Heart left ventricle (tissue), 16 donors: ENCODE results near the gene BTG1. TPM values are rescaled to one million over a fixed set of nuclear protein-coding genes. Genes with fewer than 3 reads are reported as not detected.

Experiments
- ATAC-seq, 4 donors: fragments of 200-7000 bp; cut with Tn5 transposase; one replicate each; pipeline ENCODE4 v1.9.1; 2020 to 2022; ENCODE audit warnings: moderate library complexity in 4 of 4, mild to moderate bottlenecking in 3 of 4, moderate number of reproducible peaks in 1 of 4
- DNase-seq, 5 donors: peaks; one replicate each; pipeline ENCODE4 v3.0.0-alpha.2; 2020
- H3K27ac ChIP-seq, 12 donors: fragments of 200-600 bp; sonication (generic) in 4 of 12; one replicate each; pipeline versions ENCODE4 v1.5.0 to v1.8.0; 2016 to 2022; ENCODE audit warnings: mild to moderate bottlenecking in 2 of 12
- H3K27me3 ChIP-seq, 9 donors: fragments of 200-600 bp; sonication (generic) in 2 of 9; one replicate each; pipeline versions ENCODE4 v1.5.1 to v1.8.0; 2016 to 2022; ENCODE audit warnings: mild to moderate bottlenecking in 3 of 9
- H3K36me3 ChIP-seq, 9 donors: fragments of 200-600 bp; sonication (generic) in 2 of 9; one replicate each; pipeline versions ENCODE4 v1.5.0 to v1.8.0; 2018 to 2022; ENCODE audit warnings: mild to moderate bottlenecking in 2 of 9
- H3K4me1 ChIP-seq, 12 donors: fragments of 200-600 bp; sonication (generic) in 4 of 12; one replicate each; pipeline versions ENCODE4 v1.5.0 to v1.8.0; 2016 to 2022; ENCODE audit warnings: mild to moderate bottlenecking in 3 of 12
- H3K4me3 ChIP-seq, 12 donors: fragments of 200-600 bp; sonication (generic) in 4 of 12; one replicate each; pipeline versions ENCODE4 v1.5.0 to v1.8.0; 2017 to 2022; ENCODE audit warnings: mild to moderate bottlenecking in 9 of 12, moderate library complexity in 4 of 12
- H3K9me3 ChIP-seq, 12 donors: fragments of 200-600 bp; sonication (generic) in 4 of 12; one replicate each; pipeline versions ENCODE4 v1.5.0 to v1.8.0; 2016 to 2022; ENCODE audit warnings: mild to moderate bottlenecking in 1 of 12
- CTCF ChIP-seq, 12 donors: fragments of 200-600 bp; sonication (generic) in 4 of 12; IDR thresholded peaks; one replicate each; pipeline versions ENCODE4 v1.5.0 to v1.8.0; 2018 to 2022; ENCODE audit warnings: antibody characterized with exemption in 12 of 12, mild to moderate bottlenecking in 5 of 12
- POLR2A ChIP-seq, 2 donors: fragments of 450-650 bp; IDR thresholded peaks; one replicate each; pipeline ENCODE4 v1.6.1; 2017; ENCODE audit warnings: antibody characterized with exemption in 2 of 2, mild to moderate bottlenecking in 2 of 2, moderate library complexity in 2 of 2
- WGBS, 4 donors: extraction: QIAGEN DNeasy Blood & Tissue Kit in 2 of 4; methylation state at CpG; one replicate each; pipeline versions ENCODE4 v1.1.5 to v1.1.7; 2013 to 2018; 5-methylcytosine and 5-hydroxymethylcytosine counted together
- intact Hi-C, 10 donors: fragments of 100-400 bp; cut with DNase I; formaldehyde crosslinking; loops; one replicate each; pipeline versions ENCODE4 v1.11.1 to v1.14.2; 2022
- polyA plus RNA-seq, 2 donors: library from polyadenylated mRNA; stranded (reverse); fragments of 200-250 nt; gene quantifications; one replicate each; pipeline ENCODE4 v1.2.3, GENCODE V29; 2013
- total RNA-seq, 9 donors: library from RNA; depleted of rRNA in 2 of 9; stranded (reverse); fragments of >200 nt in 2 of 9; fragmentation: NEBNext Ultra II Directional in 3 of 9; extraction: Animal tissue kit (Norgen Biotek cat#: 25700) in 3 of 9; gene quantifications; one replicate each; pipeline versions ENCODE4 v1.1.0 to v1.2.4, GENCODE V29; 2016 to 2023
- donor health status: ischemic (EF 13 %, LVEDD 7.1; RV severe dilation, severe dysfunction).
- donor health status: healthy with polysubstance abuse.
- donor health status: DM: no; HTN: yes; CAD: no.
- donor health status: DM: no; HTN: no; CAD: no.
- donor health status: ischemic (EF 25% LVEDD 6.9; RV normal size, moderate dysfunction).
- donor health status: ischemic (EF 25% LVEDD 5.7; RV mildly dilated, moderate dysfunction).
- donor health status: healthy.
- donor health status: DM: yes; HTN: yes; CAD: no.
- donor health status: ischemic (EF 35%, LVEDD 5.7; RV mildly dilated, moderate dysfunction).
- donor health status: nonischemic (EF 11% LVEDD 7.7; RV severe dilation, severe dysfunction).
- donor health status: DM: yes; HTN: yes; CAD: no.
- donor health status: PGD.
- donor health status: ischemic (EF 29% LVEDD 5.4; RV normal size, mild dysfunction).
- donor health status: nonischemic (EF 23%, LVEDD 6.1; RV moderate dilation, normal function).

BTG1 gene
- total and polyA plus RNA-seq, 11 donors, result 20.5 to 120 (median 56.3) TPM

- TF ChIP-seq POLR2A (IDR thresholded peaks at IDR 0.05) (no peak), CTCF (IDR thresholded peaks at IDR 0.05) (no peak)
- Histone ChIP-seq H3K4me1 (peaks cover 0 to 86% (median 46%) of the 10 kb centered on the region in 12 donors), H3K36me3 (peaks cover 0 to 37% (median 20%) of the 10 kb centered on the region in 9 donors), H3K27ac (peak overlapping the region; percentile 3 to 100 (median 98)), H3K4me3 (peak overlapping the region; percentile 76 to 96 (median 92)), H3K27me3 (no peaks in the 10 kb centered on the region), H3K9me3 (no peaks in the 10 kb centered on the region)
- ATAC-seq (no peak), DNase-seq (no peak)
- intact Hi-C loops, result loop anchor here (2.0 to 10.0 kb wide), 23 partner anchors 65 to 757 kb away; no protein-coding TSS in a partner anchor
- WGBS, 4 donors, result 8 to 19% (median 12%) methylated on average over 2 of the region's 2 CpGs
These were observed 6.0 kb downstream of the BTG1 start for GRCh38 chr12:92139634-92140150.

DNA sequence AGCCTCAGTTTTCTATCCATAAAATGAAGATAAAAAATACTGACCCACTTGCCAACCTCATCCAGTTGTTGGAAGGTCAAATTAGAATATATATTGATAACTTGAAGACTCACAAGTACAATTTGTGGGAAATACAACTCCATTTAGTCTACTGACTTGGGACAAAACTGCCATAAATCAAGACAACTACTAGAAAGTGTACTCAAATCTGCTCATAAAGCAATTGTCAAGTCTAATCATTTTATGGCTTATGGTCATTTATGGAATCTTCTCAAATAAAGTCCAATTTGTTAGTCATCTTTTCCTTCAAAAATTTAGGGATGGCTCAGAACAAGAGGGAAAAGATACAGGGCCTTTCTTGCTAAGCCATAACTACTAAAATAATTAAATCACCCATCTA lies 7.0 kb downstream of the BTG1 start:
- no peaks in the 10 kb centered on the region for H3K9me3 ChIP-seq
- peak overlapping the region in 9 of 12 donors; percentile 76 to 95 (median 92) for H3K4me3 ChIP-seq
- peak overlapping the region in 8 of 12 donors; percentile 22 to 99 (median 95) for H3K27ac ChIP-seq
- H3K4me1 ChIP-seq, result peaks cover 3 to 95% (median 56%) of the 10 kb centered on the region in 12 donors
- no peak for DNase-seq
- no peaks in the 10 kb centered on the region for H3K27me3 ChIP-seq
- TF ChIP-seq CTCF (IDR thresholded peaks at IDR 0.05), result no peak
- TF ChIP-seq POLR2A (IDR thresholded peaks at IDR 0.05), result no peak
- ATAC-seq, result no peak
- H3K36me3 ChIP-seq, result peaks cover 0 to 34% (median 18%) of the 10 kb centered on the region in 9 donors
- intact Hi-C loops, result loop anchor here in 7 of 10 donors (2.0 to 10.0 kb wide), 7 partner anchors 64 to 534 kb away; no protein-coding TSS in a partner anchor

GRCh38 chr12:92138144-92138543 lies 7.5 kb downstream of the BTG1 start:
- Histone ChIP-seq H3K4me1 (peaks cover 6 to 95% (median 61%) of the 10 kb centered on the region in 12 donors), H3K4me3 (peak overlapping the region in 9 of 12 donors; percentile 76 to 95 (median 92)), H3K27ac (peak overlapping the region in 8 of 12 donors; percentile 22 to 99 (median 95)), H3K27me3 (no peaks in the 10 kb centered on the region), H3K36me3 (peaks cover 0 to 29% (median 13%) of the 10 kb centered on the region in 9 donors), H3K9me3 (no peaks in the 10 kb centered on the region)
- ATAC-seq (no peak), DNase-seq (no peak)
- intact Hi-C loops, result loop anchor here in 7 of 10 donors (2.0 to 10.0 kb wide), 7 partner anchors 63 to 533 kb away; no protein-coding TSS in a partner anchor
- 53 to 89% (median 80%) methylated on average over 1 of the region's 1 CpG for WGBS, 4 donors
- TF ChIP-seq CTCF (IDR thresholded peaks at IDR 0.05) (no peak), POLR2A (IDR thresholded peaks at IDR 0.05) (no peak)

DNA sequence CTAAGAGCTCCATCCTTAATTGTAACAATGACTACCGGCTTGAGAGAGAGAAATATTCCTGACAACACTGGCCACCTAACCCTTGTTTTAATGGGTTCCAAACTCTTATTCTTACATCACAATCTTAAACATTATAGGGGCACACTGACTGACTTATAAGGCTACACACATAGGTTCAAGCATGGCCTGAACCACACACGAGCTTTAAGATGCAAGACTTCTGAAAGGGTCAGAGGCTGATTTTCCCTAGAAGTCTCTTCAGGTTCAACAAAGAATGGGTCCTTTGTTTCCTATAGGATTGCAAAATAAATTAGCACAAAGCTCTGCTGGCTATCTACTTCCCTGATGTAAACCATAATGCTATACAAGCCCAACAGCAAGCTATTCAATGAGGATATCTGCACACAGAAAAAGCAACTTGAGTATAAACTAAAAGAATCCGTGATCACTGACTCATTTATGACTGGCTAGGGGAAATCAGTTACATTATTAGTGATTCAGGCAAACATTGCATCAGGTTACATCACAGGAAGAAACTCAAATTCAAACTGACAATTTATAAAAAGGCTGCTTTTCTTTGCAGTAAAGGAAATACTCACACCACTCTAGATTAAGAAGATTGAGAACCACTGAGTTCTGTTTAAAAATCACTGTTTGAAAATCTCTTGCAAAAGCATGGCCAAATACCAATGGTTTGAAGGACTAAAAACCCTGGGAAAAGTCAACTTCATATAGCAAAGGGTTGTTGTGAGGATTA lies 8.5 kb downstream of the BTG1 start:
- Histone ChIP-seq H3K27ac (peak overlapping the region in 9 of 12 donors; percentile 7 to 99 (median 54)), H3K4me3 (peak overlapping the region in 9 of 12 donors; percentile 3 to 92 (median 76)), H3K4me1 (peaks cover 6 to 95% (median 71%) of the 10 kb centered on the region in 12 donors), H3K36me3 (peaks cover 0 to 19% (median 3%) of the 10 kb centered on the region in 9 donors), H3K9me3 (no peaks in the 10 kb centered on the region), H3K27me3 (no peaks in the 10 kb centered on the region)
- intact Hi-C loops, result loop anchor here in 7 of 10 donors (5.0 to 10.0 kb wide), 6 partner anchors 62 to 532 kb away; no protein-coding TSS in a partner anchor
- 57 to 68% (median 59%) methylated on average over 3 of the region's 3 CpGs for WGBS, 4 donors
- ATAC-seq (no peak), DNase-seq (no peak)
- no peak for TF ChIP-seq POLR2A (IDR thresholded peaks at IDR 0.05)
